ENCODE results near the gene JARID2.

DNA sequence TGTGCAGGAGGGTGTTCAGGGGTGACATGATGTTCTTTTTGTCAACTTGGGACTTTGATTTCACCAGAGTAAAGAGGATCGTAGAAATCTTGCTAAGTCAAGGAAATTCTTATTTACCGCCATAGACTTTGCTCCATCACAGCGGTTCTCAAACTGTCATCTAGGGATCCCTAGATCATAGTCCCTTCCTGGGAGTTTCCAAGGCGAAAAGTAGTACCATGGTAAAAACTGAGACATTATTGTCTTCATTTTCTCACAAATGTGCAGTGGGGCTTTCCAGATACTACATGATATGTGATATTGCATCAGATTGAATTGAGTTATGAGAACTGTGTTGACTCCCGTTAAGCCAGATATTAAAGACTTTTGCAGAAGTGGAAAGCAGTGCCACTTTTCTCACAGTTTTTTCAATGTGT is 79.7 kb downstream of the JARID2 start:
- TF ChIP-seq, protein P1, sequence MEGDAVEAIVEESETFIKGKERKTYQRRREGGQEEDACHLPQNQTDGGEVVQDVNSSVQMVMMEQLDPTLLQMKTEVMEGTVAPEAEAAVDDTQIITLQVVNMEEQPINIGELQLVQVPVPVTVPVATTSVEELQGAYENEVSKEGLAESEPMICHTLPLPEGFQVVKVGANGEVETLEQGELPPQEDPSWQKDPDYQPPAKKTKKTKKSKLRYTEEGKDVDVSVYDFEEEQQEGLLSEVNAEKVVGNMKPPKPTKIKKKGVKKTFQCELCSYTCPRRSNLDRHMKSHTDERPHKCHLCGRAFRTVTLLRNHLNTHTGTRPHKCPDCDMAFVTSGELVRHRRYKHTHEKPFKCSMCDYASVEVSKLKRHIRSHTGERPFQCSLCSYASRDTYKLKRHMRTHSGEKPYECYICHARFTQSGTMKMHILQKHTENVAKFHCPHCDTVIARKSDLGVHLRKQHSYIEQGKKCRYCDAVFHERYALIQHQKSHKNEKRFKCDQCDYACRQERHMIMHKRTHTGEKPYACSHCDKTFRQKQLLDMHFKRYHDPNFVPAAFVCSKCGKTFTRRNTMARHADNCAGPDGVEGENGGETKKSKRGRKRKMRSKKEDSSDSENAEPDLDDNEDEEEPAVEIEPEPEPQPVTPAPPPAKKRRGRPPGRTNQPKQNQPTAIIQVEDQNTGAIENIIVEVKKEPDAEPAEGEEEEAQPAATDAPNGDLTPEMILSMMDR (optimal IDR thresholded peaks at IDR 0.05 in 1 of 3, IDR thresholded peaks at IDR 0.05 in 1 of 3, conservative IDR thresholded peaks at IDR 0.05 in 1 of 3; ENCODE audit: extremely low read depth in 1 of 3, insufficient read depth in 2 of 3, low read length in 3 of 3), result no peak
- TF ChIP-seq EZH2 (IDR thresholded peaks at IDR 0.05; ENCODE audit: low read length), result no peak

Data from keratinocyte (primary cell).